Measurements from ENCODE around the gene EIF5B.

EIF5B gene

GRCh38 chr2:99410276-99410675, 73.1 kb downstream of the EIF5B start:
- DNase-seq: no peak

- DNase-seq: no peak
These were observed 77.4 kb downstream of the EIF5B start for GRCh38 chr2:99414566-99414965.

- DNase-seq: no peak
These were observed 80.2 kb downstream of the EIF5B start for GRCh38 chr2:99417396-99417795.

- DNase-seq: no peak
These were observed 82.8 kb downstream of the EIF5B start for GRCh38 chr2:99420031-99420430.

GRCh38 chr2:99420751-99421299, 83.6 kb downstream of the EIF5B start:
- DNase-seq: no peak

- no peak for DNase-seq
These were observed 84.3 kb downstream of the EIF5B start for GRCh38 chr2:99421469-99421868.

GRCh38 chr2:99422599-99422998, 85.4 kb downstream of the EIF5B start:
- no peak for DNase-seq

GRCh38 chr2:99424371-99424770, 87.2 kb downstream of the EIF5B start:
- no peak for DNase-seq

GRCh38 chr2:99425022-99425421, 87.8 kb downstream of the EIF5B start:
- DNase-seq: no peak

GRCh38 chr2:99430614-99431291, 93.6 kb downstream of the EIF5B start:
- no peak for DNase-seq

- DNase-seq: no peak
These were observed 94.5 kb downstream of the EIF5B start for GRCh38 chr2:99431587-99432275.

- DNase-seq: no peak
These were observed 96.2 kb downstream of the EIF5B start for GRCh38 chr2:99433340-99433739.

- no peak for DNase-seq
These were observed 99.7 kb downstream of the EIF5B start for GRCh38 chr2:99436874-99437273.

- no peak for DNase-seq
These were observed 102.8 kb downstream of the EIF5B start for GRCh38 chr2:99439971-99440505.

- no peak for DNase-seq
These were observed 105.6 kb downstream of the EIF5B start for GRCh38 chr2:99442837-99443236.

- no peak for DNase-seq
These were observed 107.0 kb downstream of the EIF5B start for GRCh38 chr2:99444222-99444621.

GRCh38 chr2:99445065-99445464, 107.9 kb downstream of the EIF5B start:
- no peak for DNase-seq

- DNase-seq: no peak
These were observed 111.4 kb downstream of the EIF5B start for GRCh38 chr2:99448556-99448955.

GRCh38 chr2:99450199-99450598, 113.0 kb downstream of the EIF5B start:
- no peak for DNase-seq

Data from 8988T (cell line).